ENCODE measurements around the gene FOXG1.

FOXG1 gene

GRCh38 chr14:28762303-28762954 lies 4.2 kb upstream of the FOXG1 start:
- no peak for DNase-seq (ENCODE audit: low read depth)

GRCh38 chr14:28762955-28763326 lies 3.6 kb upstream of the FOXG1 start:
- DNase-seq (ENCODE audit: low read depth), result no peak

- no peak for DNase-seq (ENCODE audit: low read depth)
These were observed 2.8 kb upstream of the FOXG1 start for GRCh38 chr14:28763751-28764256.

GRCh38 chr14:28764257-28765160 lies 2.1 kb upstream of the FOXG1 start:
- no peak for DNase-seq (ENCODE audit: low read depth)

- no peak for DNase-seq (ENCODE audit: low read depth)
These were observed 1.3 kb upstream of the FOXG1 start for GRCh38 chr14:28765169-28765830.

- DNase-seq (ENCODE audit: low read depth), result no peak
These were observed 637 bp upstream of the FOXG1 start for GRCh38 chr14:28765831-28766468.

- DNase-seq (ENCODE audit: low read depth), result no peak
These were observed 654 bp downstream of the FOXG1 start for GRCh38 chr14:28767030-28767852.

- no peak for DNase-seq (ENCODE audit: low read depth)
These were observed 1.5 kb downstream of the FOXG1 start for GRCh38 chr14:28767853-28768741.

GRCh38 chr14:28769276-28769880 lies 2.8 kb downstream of the FOXG1 start:
- no peak for DNase-seq (ENCODE audit: low read depth)

- DNase-seq (ENCODE audit: low read depth), result no peak
These were observed 3.5 kb downstream of the FOXG1 start for GRCh38 chr14:28770061-28770460.

GRCh38 chr14:28770630-28771029 lies 4.0 kb downstream of the FOXG1 start:
- no peak for DNase-seq (ENCODE audit: low read depth)

GRCh38 chr14:28771168-28771567 lies 4.6 kb downstream of the FOXG1 start:
- no peak for DNase-seq (ENCODE audit: low read depth)

- DNase-seq (ENCODE audit: low read depth), result no peak
These were observed 6.0 kb downstream of the FOXG1 start for GRCh38 chr14:28772613-28773012.

- DNase-seq (ENCODE audit: low read depth), result no peak
These were observed 6.6 kb downstream of the FOXG1 start for GRCh38 chr14:28773176-28773575.

- no peak for DNase-seq (ENCODE audit: low read depth)
These were observed 7.5 kb downstream of the FOXG1 start for GRCh38 chr14:28773861-28774691.

GRCh38 chr14:28774764-28775735 lies 8.5 kb downstream of the FOXG1 start:
- DNase-seq (ENCODE audit: low read depth), result no peak

GRCh38 chr14:28776482-28777266 lies 10.1 kb downstream of the FOXG1 start:
- no peak for DNase-seq (ENCODE audit: low read depth)

Data from stimulated activated CD8-positive, alpha-beta memory T cell treated with anti-CD3 and anti-CD28 coated beads, Interleukin-4, amount 100 ng/mL, for 24 hours (primary cell).